Measurements from ENCODE around the gene ARNT2.
A peak's percentile ranks its signal among the peaks of the same experiment; 100 is the strongest.
"Not testable (repeated sequence)": the region's sequence is repeated elsewhere in the genome, so short reads cannot be mapped to it uniquely, and the experiment has no call there.

The ARNT2 gene

GRCh38 chr15:80404057-80404760, at the start of gene ARNT2:
TSS of gene ARNT2 (plus strand) at chr15:80404382. CDS start at chr15:80404516, 134 bp downstream.
- no peak for DNase-seq

- peak; percentile 12 for DNase-seq
These were observed 37.1 kb upstream of the ARNT2 start for GRCh38 chr15:80367094-80367493.

- DNase-seq = no peak
These were observed 36.5 kb upstream of the ARNT2 start for GRCh38 chr15:80367661-80368060.

- no peak for DNase-seq
These were observed 32.3 kb upstream of the ARNT2 start for GRCh38 chr15:80371924-80372323.

- DNase-seq = no peak
These were observed 29.7 kb upstream of the ARNT2 start for GRCh38 chr15:80374441-80374840.

GRCh38 chr15:80375968-80376891, 28.0 kb upstream of the ARNT2 start:
- DNase-seq = peak; percentile 51

GRCh38 chr15:80379693-80380092, 24.5 kb upstream of the ARNT2 start:
- no peak for DNase-seq

GRCh38 chr15:80380154-80380553, 24.0 kb upstream of the ARNT2 start:
- no peak for DNase-seq

GRCh38 chr15:80382285-80382684, 21.9 kb upstream of the ARNT2 start:
- DNase-seq = no peak

GRCh38 chr15:80384432-80384831, 19.8 kb upstream of the ARNT2 start:
- no peak for DNase-seq

GRCh38 chr15:80386151-80386550, 18.0 kb upstream of the ARNT2 start:
- no peak for DNase-seq

- DNase-seq = no peak
These were observed 15.9 kb upstream of the ARNT2 start for GRCh38 chr15:80388326-80388725.

- DNase-seq = no peak
These were observed 14.8 kb upstream of the ARNT2 start for GRCh38 chr15:80389370-80389769.

GRCh38 chr15:80390942-80391341, 13.2 kb upstream of the ARNT2 start:
- not testable (repeated sequence) for DNase-seq

- no peak for DNase-seq
These were observed 8.6 kb upstream of the ARNT2 start for GRCh38 chr15:80395616-80396015.

GRCh38 chr15:80396096-80396495, 8.1 kb upstream of the ARNT2 start:
- no peak for DNase-seq

GRCh38 chr15:80399508-80399907, 4.7 kb upstream of the ARNT2 start:
- no peak for DNase-seq

GRCh38 chr15:80401456-80401855, 2.7 kb upstream of the ARNT2 start:
- no peak for DNase-seq

GRCh38 chr15:80402339-80402738, 1.8 kb upstream of the ARNT2 start:
- no peak for DNase-seq

GRCh38 chr15:80403712-80404056, 498 bp upstream of the ARNT2 start:
- DNase-seq = no peak

GRCh38 chr15:80404761-80405553, 775 bp downstream of the ARNT2 start:
- no peak for DNase-seq

- no peak for DNase-seq
These were observed 1.3 kb downstream of the ARNT2 start for GRCh38 chr15:80405554-80405850.

- DNase-seq = no peak
These were observed 1.8 kb downstream of the ARNT2 start for GRCh38 chr15:80405970-80406369.
